Measurements from ENCODE around the gene SHMT2.

Gene SHMT2

GRCh38 chr12:57261428-57261865 lies 31.9 kb downstream of the SHMT2 start:
- no peak for DNase-seq (ENCODE audit: extremely low spot score)
- TF ChIP-seq CTCF (IDR thresholded peaks at IDR 0.05; ENCODE audit: control extremely low read depth, extremely low read depth, low read depth, missing control alignments): no peak
- POLR2A ChIA-PET: no interaction called here
- CTCF ChIA-PET: interaction anchor here (1.0 to 11.2 kb wide), 10 partner anchors 9 to 202 kb away, joined by 3 to 200 read pairs (median 6); partner anchors contain the start of genes GLI1, INHBE and STAC3

- no peak for DNase-seq (ENCODE audit: extremely low spot score)
- POLR2A ChIA-PET: no interaction called here
- no peak for TF ChIP-seq CTCF (IDR thresholded peaks at IDR 0.05; ENCODE audit: control extremely low read depth, extremely low read depth, low read depth, missing control alignments)
- CTCF ChIA-PET: interaction anchor here (1.0 to 11.2 kb wide), 11 partner anchors 8 to 201 kb away, joined by 3 to 200 read pairs (median 8); partner anchors contain the start of genes GLI1, INHBE and STAC3
Measured at GRCh38 chr12:57262126-57262822, 32.8 kb downstream of the SHMT2 start.

GRCh38 chr12:57263096-57263495 lies 33.6 kb downstream of the SHMT2 start:
- no peak for DNase-seq (ENCODE audit: extremely low spot score)
- no peak for TF ChIP-seq CTCF (IDR thresholded peaks at IDR 0.05; ENCODE audit: control extremely low read depth, extremely low read depth, low read depth, missing control alignments)
- POLR2A ChIA-PET: no interaction called here

GRCh38 chr12:57266681-57267080 lies 37.2 kb downstream of the SHMT2 start:
- ChIA-PET CTCF (interaction anchor here (0.8 to 11.2 kb wide), 3 partner anchors 26 to 189 kb away, joined by 3 to 200 read pairs (median 52); partner anchors contain the start of genes GLI1 and INHBE), POLR2A (no interaction called here)
- TF ChIP-seq CTCF (IDR thresholded peaks at IDR 0.05; ENCODE audit: control extremely low read depth, extremely low read depth, low read depth, missing control alignments): no peak
- DNase-seq (ENCODE audit: extremely low spot score): no peak

More at GRCh38 chr12:57263096-57263495, 33.6 kb downstream of the SHMT2 start:
- CTCF ChIA-PET: interaction anchor here (0.9 to 11.2 kb wide), 7 partner anchors 9 to 200 kb away, joined by 3 to 200 read pairs (median 8); partner anchors contain the start of genes GLI1, INHBE and STAC3

GRCh38 chr12:57268264-57268663 lies 38.8 kb downstream of the SHMT2 start:
- ChIA-PET CTCF (interaction anchor here (1.1 to 11.2 kb wide), 4 partner anchors 11 to 188 kb away, joined by 4 to 200 read pairs (median 28); partner anchors contain the start of genes GLI1 and INHBE), POLR2A (no interaction called here)
- no peak for DNase-seq (ENCODE audit: extremely low spot score)
- no peak for TF ChIP-seq CTCF (IDR thresholded peaks at IDR 0.05; ENCODE audit: control extremely low read depth, extremely low read depth, low read depth, missing control alignments)

GRCh38 chr12:57270966-57271470 lies 41.5 kb downstream of the SHMT2 start:
- no peak for DNase-seq (ENCODE audit: extremely low spot score)
- TF ChIP-seq CTCF (IDR thresholded peaks at IDR 0.05; ENCODE audit: control extremely low read depth, extremely low read depth, low read depth, missing control alignments): no peak
- ChIA-PET CTCF (interaction anchor here (0.7 to 2.4 kb wide), 11 partner anchors 10 to 194 kb away, joined by 3 to 17 read pairs (median 4); partner anchors contain the start of gene GLI1), POLR2A (no interaction called here)

Data from GM10248 (cell line).